BE2C (cell line): Measurements from ENCODE around the gene NOP9.
"Not testable (repeated sequence)": the region's sequence is repeated elsewhere in the genome, so short reads cannot be mapped to it uniquely, and the experiment has no call there.

Experiments
- DNase-seq: peaks from one replicate; pipeline ENCODE4 v3.0.0-alpha.2; 2020
- H3K27me3 ChIP-seq: fragments of 250-450 bp; sonication (Bioruptor Pico); 2 replicates; pipeline ENCODE4 v1.5.1; 2020; ENCODE audit warnings: mild to moderate bottlenecking
- H3K36me3 ChIP-seq: fragments of 250-450 bp; sonication (Bioruptor Pico); 2 replicates; pipeline ENCODE4 v1.5.1; 2020; ENCODE audit warnings: mild to moderate bottlenecking
- H3K4me1 ChIP-seq: fragments of 250-450 bp; sonication (Bioruptor Pico); 2 replicates; pipeline ENCODE4 v1.5.1; 2020
- H3K4me3 ChIP-seq: 2 replicates; pipeline ENCODE4 v1.5.1; 2011; ENCODE audit warnings: low read depth, low read length
- H3K9me3 ChIP-seq: fragments of 250-450 bp; sonication (Bioruptor Pico); 2 replicates; pipeline ENCODE4 v1.5.1; 2020
- TF ChIP-seq, protein P1 (sequence below): IDR thresholded peaks from 2 replicates; pipeline ENCODE4 v1.5.1; 2012; ENCODE audit warnings: mild to moderate bottlenecking, low read depth, low read length

Gene NOP9

DNA sequence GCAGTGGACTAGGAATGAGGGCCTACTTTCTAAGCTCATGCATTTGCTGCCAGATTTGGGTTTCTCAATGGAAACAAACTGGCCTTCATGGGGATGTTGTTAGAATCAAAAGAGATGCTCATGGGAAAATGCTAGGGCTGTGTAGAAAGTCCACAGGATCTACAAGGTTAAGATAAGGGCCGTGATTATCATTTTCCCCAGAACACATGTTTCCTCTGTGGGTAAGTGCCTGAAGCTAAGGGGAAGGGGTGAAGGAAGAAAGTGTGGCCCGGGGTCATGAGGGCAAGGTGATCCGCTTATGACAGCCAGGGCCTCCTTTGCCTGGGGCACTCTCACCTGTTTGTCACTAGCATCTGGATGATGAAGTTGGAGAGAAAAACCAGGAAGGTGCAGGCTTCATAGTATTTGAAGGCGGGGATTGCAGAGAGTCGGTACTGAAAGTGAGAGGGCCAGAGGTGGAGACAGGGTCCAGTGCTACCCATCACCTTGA is 25.4 kb downstream of the NOP9 start:
- no peak for DNase-seq
- H3K36me3 ChIP-seq = no peaks in the 10 kb centered on the region
- peaks cover 13% of the 10 kb centered on the region for H3K27me3 ChIP-seq
- no peaks in the 10 kb centered on the region for H3K4me1 ChIP-seq
- H3K4me3 ChIP-seq = no peak overlapping the region
- TF ChIP-seq, protein P1, sequence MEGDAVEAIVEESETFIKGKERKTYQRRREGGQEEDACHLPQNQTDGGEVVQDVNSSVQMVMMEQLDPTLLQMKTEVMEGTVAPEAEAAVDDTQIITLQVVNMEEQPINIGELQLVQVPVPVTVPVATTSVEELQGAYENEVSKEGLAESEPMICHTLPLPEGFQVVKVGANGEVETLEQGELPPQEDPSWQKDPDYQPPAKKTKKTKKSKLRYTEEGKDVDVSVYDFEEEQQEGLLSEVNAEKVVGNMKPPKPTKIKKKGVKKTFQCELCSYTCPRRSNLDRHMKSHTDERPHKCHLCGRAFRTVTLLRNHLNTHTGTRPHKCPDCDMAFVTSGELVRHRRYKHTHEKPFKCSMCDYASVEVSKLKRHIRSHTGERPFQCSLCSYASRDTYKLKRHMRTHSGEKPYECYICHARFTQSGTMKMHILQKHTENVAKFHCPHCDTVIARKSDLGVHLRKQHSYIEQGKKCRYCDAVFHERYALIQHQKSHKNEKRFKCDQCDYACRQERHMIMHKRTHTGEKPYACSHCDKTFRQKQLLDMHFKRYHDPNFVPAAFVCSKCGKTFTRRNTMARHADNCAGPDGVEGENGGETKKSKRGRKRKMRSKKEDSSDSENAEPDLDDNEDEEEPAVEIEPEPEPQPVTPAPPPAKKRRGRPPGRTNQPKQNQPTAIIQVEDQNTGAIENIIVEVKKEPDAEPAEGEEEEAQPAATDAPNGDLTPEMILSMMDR = no peak
- H3K9me3 ChIP-seq = no peaks in the 10 kb centered on the region

DNA sequence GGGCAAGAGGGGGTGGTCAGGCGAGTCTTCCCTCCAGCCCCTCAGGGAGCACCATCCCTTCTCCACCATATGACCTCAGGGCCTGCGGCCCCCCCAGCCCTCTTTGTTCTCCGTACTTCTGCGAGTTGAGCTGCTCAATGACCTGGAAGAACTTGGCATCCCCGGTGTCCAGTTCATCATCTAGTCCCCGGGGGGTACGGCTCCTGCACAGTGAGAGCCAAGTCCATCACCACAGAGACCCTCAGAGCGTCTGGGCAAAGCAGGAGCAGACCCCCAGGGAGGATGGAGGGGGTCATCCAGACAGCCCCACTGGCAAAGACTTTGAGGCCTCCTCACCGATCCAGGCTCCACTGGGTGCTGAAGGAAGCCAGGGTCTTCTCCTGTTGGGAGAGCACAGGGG is 26.3 kb downstream of the NOP9 start:
- no peaks in the 10 kb centered on the region for H3K9me3 ChIP-seq
- H3K4me1 ChIP-seq = no peaks in the 10 kb centered on the region
- no peaks in the 10 kb centered on the region for H3K36me3 ChIP-seq
- H3K27me3 ChIP-seq = peaks cover 5% of the 10 kb centered on the region; the same call in 1 of the 2 replicates
- TF ChIP-seq, protein P1 = no peak
- no peak for DNase-seq
- no peak overlapping the region for H3K4me3 ChIP-seq

DNA sequence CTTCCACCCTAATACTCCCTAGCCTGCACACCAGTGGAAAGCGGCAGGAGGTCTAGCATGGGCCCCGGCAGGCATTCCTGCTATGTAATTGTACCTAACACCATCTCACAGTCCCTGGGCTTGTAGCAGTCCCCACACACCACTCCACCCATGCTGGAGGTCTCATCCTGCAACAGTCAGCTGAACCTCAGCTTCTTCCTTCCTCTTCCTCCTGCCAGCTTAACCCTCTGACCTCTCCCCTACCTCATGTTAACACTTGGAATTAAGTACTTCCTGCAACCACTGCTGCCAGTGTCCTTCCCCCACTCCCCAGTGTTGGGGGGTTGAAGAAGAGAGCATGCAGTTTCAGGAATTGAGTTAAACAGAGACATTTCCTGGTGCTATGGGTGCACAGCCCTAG is 27.7 kb downstream of the NOP9 start:
- Histone ChIP-seq H3K36me3 (no peaks in the 10 kb centered on the region), H3K4me3 (no peak overlapping the region), H3K27me3 (peaks cover under 1% of the 10 kb centered on the region), H3K9me3 (no peaks in the 10 kb centered on the region), H3K4me1 (no peaks in the 10 kb centered on the region)
- TF ChIP-seq, protein P1 = no peak
- DNase-seq = no peak

DNA sequence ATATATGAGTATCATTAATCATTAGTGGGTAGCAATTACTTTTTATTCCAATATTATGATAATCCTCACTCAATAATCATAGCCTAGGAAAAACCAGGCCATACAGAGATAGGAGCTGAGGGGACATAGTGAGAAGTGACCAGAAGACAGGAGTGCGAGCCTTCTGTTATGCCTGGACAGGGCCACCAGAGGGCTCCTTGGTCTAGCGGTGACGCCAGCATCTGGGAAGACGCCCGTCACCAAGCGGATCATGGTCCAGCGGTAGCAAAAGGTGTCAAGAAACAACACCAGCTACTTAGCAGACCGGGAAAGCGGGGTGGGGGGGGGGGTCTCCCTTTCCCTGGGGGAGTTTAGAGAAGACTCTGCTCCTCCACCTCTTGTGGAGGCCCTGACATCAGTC is 28.3 kb downstream of the NOP9 start:
- peak; percentile 63 for DNase-seq
- TF ChIP-seq, protein P1 = peak; percentile 36
- H3K4me1 ChIP-seq, H3K27me3 ChIP-seq, H3K9me3 ChIP-seq, H3K4me3 ChIP-seq, H3K36me3 ChIP-seq: not testable (repeated sequence)

DNA sequence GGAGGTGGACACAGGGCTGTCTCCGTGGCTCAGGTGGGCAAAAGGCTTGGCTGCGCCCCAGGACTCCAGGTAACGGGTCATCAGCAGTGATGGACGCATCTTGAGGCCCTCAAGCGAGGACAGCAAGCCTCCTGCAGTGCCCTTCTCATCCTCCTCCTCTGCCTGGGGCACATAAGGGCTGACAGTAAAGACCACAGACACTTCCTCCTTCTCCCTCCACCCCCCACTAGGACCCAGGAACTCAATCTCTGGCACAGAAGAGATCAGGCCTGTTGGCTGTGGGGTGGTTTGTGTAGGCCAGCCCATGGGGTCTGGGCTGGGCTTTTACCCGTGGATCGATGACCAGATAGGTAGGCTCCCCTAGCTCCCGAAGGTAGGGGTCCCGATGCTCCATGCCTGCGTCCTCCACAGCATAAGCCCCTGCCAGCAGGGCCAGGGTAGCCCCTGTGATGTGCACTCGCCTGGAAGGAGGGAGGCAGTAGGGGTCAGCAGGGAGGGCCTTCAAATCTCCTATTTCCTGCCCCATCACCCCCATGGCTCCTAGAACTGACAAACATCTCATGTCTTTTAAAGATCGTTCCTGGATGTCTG is 29.5 kb downstream of the NOP9 start:
- DNase-seq = no peak
- Histone ChIP-seq H3K4me1 (no peaks in the 10 kb centered on the region), H3K36me3 (no peaks in the 10 kb centered on the region), H3K27me3 (peaks cover 20% of the 10 kb centered on the region), H3K4me3 (no peak overlapping the region), H3K9me3 (no peaks in the 10 kb centered on the region)
- TF ChIP-seq, protein P1 = no peak

DNA sequence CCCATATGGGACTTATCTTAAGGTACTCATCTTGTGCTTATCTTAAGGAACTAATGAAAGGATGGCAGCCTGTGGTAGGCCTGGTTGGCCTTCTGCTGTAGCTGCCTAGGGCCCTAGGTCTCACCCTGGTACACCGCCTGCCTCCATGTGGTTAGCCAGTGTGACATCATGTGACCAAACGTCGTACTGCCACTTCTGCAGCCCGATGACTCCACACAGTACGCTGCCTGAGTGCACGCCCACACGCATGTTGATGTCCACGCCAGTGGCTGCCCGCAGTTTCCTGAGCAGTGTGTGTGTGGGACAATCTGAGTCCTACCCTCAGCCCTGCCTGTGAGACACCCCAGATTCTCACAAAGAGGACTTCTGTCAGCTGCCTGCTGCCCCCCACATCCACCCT is 30.1 kb downstream of the NOP9 start:
- no peak for DNase-seq
- TF ChIP-seq, protein P1 = no peak
- H3K9me3 ChIP-seq = no peaks in the 10 kb centered on the region
- no peaks in the 10 kb centered on the region for H3K4me1 ChIP-seq
- no peaks in the 10 kb centered on the region for H3K36me3 ChIP-seq
- H3K4me3 ChIP-seq = no peak overlapping the region
- H3K27me3 ChIP-seq = peaks cover 25% of the 10 kb centered on the region
